ENCODE measurements around the gene TRPC4AP. TPM values are rescaled to one million over a fixed set of nuclear protein-coding genes. Genes with fewer than 3 reads are reported as not detected.

TRPC4AP gene
- total RNA-seq, 1 donor from 2014 or later, result 33.8 TPM

DNA sequence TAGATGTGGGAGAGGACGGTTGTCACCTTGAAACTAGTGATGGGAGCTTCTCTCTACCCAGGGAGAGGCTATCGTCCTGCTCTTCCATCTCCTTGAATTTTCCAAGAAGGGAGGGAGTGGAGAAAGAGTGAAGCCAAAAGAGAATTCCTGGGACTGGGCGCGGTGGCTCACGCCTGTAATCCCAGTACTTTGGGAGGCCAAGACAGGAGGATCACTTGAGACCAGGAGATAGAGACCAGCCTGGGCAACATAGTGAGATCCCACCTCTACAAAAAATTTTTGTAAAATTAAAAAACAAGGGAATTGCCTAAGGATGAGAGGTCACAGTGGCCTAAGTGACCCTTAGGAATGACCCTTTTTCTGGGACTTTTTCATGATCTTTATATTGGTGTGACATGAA is 128.1 kb downstream of the TRPC4AP start:
- intact Hi-C loops (cut with DNase I), result no loop called here
- ATAC-seq (ENCODE audit: poor library complexity), result no peak
- DNase-seq, result no peak

DNA sequence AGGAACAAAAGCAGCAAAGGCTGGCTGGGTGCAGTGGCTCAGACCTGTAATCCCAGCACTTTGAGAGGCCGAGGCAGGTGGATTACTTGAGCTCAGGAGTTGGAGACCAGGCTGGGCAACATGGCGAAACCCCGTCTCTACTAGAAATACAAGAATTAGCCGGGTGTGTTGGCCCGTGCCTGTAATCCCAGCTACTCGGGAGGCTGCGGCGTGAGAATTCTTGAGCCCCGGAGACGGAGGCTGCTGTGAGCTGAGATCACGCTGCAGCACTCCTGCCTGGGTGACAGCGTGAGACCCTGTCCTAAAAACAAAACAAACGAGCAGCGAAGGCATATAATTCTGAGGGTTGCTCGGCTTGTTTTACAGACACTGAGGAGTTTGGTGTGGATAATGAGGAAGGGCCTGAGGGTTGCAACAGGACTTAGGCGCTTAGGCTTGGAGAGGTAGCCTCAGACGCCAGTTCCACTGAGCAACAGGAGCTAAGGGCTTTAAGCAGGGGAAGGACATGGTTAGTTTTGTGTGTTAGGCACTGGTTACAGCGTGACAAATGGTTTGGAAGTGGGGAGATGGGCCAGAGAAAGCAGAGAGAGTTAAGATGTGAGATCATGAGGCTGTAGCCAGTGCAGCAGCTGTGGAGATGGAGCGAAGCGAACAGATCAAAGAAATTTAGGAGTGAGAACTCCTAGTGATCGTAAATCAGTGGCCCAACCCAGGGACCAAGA is 135.7 kb downstream of the TRPC4AP start:
- intact Hi-C loops (cut with DNase I), result loop anchor here (2.0 kb wide), 1 partner anchor 82 kb away; no protein-coding TSS in a partner anchor
- DNase-seq, result no peak
- ATAC-seq (ENCODE audit: poor library complexity), result no peak

DNA sequence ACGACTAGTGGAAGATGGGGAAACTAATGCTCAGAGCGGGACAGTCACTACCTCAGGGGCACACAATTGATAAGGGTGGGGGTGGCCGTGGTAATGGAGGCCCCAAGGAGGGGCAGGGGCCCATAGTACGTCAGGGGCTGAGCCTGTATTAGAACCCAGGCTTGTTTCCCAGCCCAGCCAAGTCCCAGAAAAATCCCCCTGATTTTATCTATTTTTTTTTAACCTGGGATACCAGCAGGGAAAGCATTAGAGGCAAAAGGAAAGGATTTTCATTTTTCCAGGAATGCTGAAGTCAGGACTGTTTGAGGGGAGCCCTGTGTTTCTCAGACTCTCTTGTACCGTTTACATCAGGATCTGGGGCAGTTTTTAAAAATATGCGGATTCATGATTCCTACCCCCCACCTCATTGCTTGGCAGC is 136.6 kb downstream of the TRPC4AP start:
- DNase-seq (no peak), ATAC-seq (ENCODE audit: poor library complexity) (no peak)
- intact Hi-C loops (cut with DNase I), result loop anchor here (2.0 kb wide), 1 partner anchor 81 kb away; no protein-coding TSS in a partner anchor

DNA sequence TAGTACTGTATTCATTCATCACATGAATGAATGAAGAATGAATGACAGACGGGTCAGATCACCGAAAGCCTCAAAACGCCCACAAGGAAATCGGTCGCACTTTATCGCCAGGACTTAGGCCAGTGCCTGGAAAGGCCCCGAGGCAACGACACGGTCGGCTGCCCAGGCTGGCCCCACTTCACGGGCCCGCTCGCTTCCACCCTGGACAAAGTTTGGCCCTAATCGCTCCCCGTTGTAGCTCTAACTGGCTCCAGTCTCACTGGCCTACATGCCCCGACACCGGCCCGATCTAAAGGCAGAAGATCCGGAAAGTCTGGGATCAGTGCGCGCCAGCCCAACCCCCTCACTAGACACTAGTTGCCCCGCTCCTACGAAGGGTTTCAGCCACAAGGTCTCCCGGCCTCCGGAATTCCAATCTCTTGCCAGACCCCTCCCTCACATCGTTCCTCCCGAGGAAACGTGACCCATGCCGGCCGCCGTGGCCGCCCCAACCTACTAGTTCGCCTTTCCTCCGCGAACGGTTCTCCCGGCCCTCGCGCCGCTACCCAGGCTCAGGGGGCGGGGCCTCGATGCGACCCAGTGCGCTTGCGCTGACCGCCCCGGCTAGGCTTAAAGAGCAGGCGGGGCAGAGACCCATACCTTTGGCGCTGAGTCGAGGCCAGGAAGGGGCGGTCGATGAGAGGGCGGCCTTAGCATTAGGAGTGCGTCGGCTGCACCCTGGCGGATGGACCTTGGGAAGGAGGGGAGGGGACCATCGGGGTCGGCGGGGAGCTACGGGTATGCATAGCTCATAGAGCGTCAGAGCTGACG is 137.2 kb downstream of the TRPC4AP start, which contains the start of the genes GSS and MYH7B:
Gene GSS, minus strand, starts transcription at position 576 of the 810 bp plus-strand sequence. CDS start 3,954 bp downstream, outside the sequence.
Gene MYH7B, plus strand, starts transcription at position 638 of the 810 bp plus-strand sequence. CDS start 22,138 bp downstream, outside the sequence.
- intact Hi-C loops (cut with DNase I), result loop anchor here (2.0 kb wide), 1 partner anchor 81 kb away; no protein-coding TSS in a partner anchor
- DNase-seq (peak; percentile 100), ATAC-seq (ENCODE audit: poor library complexity) (peak; percentile 96)

GRCh38 chr20:34954904-34955230 is 137.7 kb downstream of the TRPC4AP start:
- ATAC-seq (ENCODE audit: poor library complexity) (peak; percentile 26), DNase-seq (no peak)
- intact Hi-C loops (cut with DNase I), result no loop called here

- no peak for ATAC-seq (ENCODE audit: poor library complexity)
- no peak for DNase-seq
- intact Hi-C loops (cut with DNase I), result no loop called here
Measured at GRCh38 chr20:34953960-34954359, 138.6 kb downstream of the TRPC4AP start.

DNA sequence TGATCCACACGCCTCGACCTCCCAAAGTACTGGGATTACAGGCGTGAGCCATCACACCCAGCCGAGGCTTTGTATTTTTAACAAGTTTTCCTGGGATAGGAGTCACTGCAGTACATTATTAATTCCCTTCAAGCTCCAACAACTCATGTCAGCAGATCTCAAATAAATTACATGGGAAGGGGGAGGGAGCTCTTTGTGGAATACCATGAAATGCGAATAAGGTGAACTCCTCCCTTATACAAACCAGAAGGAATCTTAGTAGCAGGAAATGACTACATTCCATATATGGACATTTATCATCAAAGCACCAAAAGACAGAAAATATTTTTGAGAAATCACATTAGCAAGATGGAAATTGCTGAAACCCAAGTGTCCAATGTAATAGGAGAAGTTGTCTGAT is 139.9 kb downstream of the TRPC4AP start:
- intact Hi-C loops (cut with DNase I), result no loop called here
- ATAC-seq (ENCODE audit: poor library complexity), result no peak

More for the DNA sequence above, 139.9 kb downstream of the TRPC4AP start:
- no peak for DNase-seq

Small RNA genes within 50 kb of the gene (microRNA-seq; reads per million reads assigned to microRNA genes)
- gene MIR499A (not detected), gene MIR499B (not detected)

Other genes with a start within 250 kb of the TRPC4AP start
- gene GGT7, start 220.0 kb downstream of the TRPC4AP start, total RNA-seq, result 21.0 TPM
- 137 TPM for gene ACSS2, start 216.2 kb downstream of the TRPC4AP start, total RNA-seq
- 15.7 TPM for gene GSS, start 137.0 kb downstream of the TRPC4AP start, total RNA-seq
- gene MYH7B, start 136.9 kb downstream of the TRPC4AP start, total RNA-seq, result 222 TPM
- gene EDEM2, start 54.5 kb upstream of the TRPC4AP start, total RNA-seq, result 9.1 TPM
- 9.3 TPM for gene PROCR, start 79.3 kb upstream of the TRPC4AP start, total RNA-seq
- 0.13 TPM for gene MMP24, start 133.9 kb upstream of the TRPC4AP start, total RNA-seq
- 42.4 TPM for gene MMP24OS, start 185.3 kb upstream of the TRPC4AP start, total RNA-seq
- 30.3 TPM for gene EIF6, start 192.0 kb upstream of the TRPC4AP start, total RNA-seq
- gene FAM83C, start 199.6 kb upstream of the TRPC4AP start, total RNA-seq, result not detected